GM19372 (cell line): Measurements from ENCODE around the gene PHGDH.
A peak's percentile ranks its signal among the peaks of the same experiment; 100 is the strongest.

Experiments
- ATAC-seq: cut with Tn5 transposase; IDR thresholded peaks from one replicate; pipeline ENCODE4 v1.9.1; 2021; ENCODE audit warnings: mild to moderate bottlenecking, low read depth, moderate library complexity; ENCODE audit not compliant: unreplicated experiment

The PHGDH gene

DNA sequence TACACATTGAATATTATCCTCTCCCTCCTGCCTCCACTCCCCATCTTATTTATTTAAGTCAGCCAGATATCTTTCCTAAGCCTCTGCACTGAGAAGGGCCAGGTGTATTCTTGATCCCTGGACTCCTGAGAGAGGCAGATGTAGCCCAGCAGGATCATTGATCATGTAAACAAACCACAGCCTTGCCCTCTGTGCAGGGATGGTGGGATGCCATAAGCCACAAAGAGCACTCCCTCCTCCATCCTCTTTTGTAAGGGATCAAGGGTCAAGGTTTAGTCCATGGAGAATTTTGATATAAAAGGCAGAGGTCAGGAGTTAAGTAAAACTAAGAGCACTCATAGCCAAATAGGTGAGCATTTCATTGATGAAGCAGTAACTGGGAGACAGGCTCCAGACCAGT, 17.3 kb downstream of the PHGDH start:
- ATAC-seq, result no peak

GRCh38 chr1:119731060-119731459, 19.3 kb downstream of the PHGDH start:
- no peak for ATAC-seq

DNA sequence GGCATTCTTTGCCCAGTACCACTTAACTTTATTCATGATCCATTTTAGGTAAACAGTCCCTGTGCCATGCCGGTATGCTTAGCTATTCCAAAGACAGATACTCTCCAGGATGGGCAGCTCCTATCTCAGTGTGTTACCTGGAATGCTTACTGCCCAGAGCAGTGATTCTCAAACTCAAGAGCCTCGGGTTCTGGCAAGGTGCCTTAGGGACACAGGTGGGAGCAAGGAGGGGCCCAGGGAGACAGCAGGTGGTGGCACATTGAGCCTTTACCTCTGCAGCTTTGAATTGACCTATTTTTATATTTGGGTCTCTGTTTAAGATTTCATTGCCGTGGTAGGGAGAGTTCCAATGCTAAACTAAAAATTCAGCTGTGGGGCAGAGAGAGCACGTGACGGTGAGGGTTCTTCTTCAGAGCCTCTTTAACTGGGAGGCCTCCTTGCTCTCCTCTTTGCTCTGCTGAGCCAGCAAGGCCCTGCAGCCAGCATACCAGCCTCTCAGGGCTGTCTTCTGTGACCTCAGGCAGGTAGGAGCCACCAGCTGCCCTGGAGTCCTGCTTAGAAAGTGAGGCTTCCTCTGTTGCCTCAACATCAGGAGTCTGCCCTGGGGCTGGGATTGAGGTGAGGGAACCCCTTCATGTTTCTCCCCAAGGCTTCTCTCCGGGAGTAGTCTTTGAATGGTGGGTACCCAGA, 20.2 kb downstream of the PHGDH start:
- ATAC-seq, result no peak

- no peak for ATAC-seq
Measured at GRCh38 chr1:119732465-119733168, 20.9 kb downstream of the PHGDH start.

DNA sequence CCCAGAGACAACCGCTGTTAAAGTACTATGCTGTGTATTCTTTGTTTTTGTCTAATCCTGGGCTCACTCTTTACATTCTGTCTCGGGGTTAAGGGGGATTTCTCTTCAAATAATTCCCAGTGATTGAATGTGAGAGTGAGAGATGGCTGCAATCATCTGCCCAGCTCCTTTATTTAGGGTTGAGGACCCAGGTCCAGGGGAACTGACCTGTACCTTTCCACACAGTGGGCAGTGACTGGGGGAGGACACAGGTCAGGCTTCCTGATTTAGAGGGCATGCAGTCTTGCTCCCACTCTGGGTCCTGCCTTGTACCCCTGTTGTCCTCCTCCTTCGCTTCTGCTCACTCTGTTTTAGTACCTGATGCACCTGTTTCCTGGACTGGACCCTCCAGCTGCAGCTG, 22.0 kb downstream of the PHGDH start:
- ATAC-seq, result no peak

- ATAC-seq, result no peak
Measured at GRCh38 chr1:119735217-119735616, 23.5 kb downstream of the PHGDH start.

DNA sequence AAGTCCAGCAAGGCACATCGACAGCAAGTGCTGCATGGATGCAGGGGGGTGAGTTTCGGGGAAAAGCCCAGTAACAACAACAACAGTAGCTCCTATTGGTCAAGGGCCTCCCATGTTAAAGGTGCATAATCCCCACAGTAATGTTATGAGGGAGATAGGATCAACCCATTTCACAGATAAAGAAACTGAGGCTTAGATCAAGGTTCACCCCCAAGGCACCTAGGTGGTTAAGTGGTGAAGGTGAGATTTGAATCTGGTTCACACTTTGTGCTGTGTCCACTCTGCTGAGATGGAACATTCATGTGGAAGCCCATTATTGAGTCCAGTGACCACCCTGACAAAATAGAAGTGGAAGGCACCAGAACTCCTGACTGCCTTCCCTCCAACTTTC, 24.9 kb downstream of the PHGDH start:
- no peak for ATAC-seq

DNA sequence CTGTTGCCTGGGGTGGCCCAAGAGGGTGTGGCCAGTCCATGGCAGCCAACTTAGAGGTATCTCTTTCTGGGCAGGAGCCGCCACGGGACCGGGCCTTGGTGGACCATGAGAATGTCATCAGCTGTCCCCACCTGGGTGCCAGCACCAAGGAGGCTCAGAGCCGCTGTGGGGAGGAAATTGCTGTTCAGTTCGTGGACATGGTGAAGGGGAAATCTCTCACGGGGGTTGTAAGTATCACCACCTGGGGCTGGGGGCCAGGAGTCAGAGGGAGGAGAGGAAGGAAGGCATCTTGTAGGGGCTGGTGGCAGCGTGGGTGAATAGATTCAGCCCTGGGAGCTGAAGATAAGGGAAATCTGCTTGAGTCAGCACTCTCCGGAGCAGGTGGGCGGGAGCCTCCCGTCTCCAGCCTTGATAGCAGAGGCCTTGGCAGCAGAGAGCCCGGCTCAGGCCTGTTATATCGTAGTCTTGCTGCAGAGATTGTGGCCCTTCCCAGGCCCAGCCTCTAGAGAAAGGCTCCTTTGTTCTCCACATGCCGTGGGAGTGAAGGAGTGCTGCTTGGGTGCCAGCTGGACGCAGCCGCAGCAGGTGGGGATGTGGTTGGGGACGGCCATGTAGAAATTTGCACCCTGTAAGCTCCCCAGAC, 25.4 kb downstream of the PHGDH start:
- no peak for ATAC-seq

- no peak for ATAC-seq
Measured at GRCh38 chr1:119738100-119738720, 26.5 kb downstream of the PHGDH start.

DNA sequence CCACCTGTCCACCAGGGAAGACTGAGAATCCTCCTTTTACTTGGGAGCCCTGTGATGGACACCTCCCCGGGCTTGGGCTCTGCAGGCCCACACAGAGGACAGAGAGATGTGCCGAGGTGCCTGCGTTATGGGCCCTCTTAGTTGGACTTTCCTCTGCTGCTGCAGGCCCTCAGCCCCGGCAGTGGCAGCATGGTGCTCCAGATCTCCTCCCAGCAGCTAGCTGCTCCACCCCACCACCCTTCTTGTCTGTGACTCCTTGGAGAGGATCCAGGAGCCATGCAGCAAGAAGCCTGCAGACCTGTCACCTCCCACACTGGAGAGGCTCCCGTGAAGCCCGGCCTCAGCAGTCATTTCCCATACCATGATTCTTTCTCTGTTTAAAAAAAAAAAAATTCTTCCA, 27.4 kb downstream of the PHGDH start:
- no peak for ATAC-seq

GRCh38 chr1:119740261-119740660, 28.5 kb downstream of the PHGDH start:
- no peak for ATAC-seq

GRCh38 chr1:119740896-119741780, 29.4 kb downstream of the PHGDH start:
- ATAC-seq, result no peak

GRCh38 chr1:119742202-119742601, 30.5 kb downstream of the PHGDH start:
- no peak for ATAC-seq

DNA sequence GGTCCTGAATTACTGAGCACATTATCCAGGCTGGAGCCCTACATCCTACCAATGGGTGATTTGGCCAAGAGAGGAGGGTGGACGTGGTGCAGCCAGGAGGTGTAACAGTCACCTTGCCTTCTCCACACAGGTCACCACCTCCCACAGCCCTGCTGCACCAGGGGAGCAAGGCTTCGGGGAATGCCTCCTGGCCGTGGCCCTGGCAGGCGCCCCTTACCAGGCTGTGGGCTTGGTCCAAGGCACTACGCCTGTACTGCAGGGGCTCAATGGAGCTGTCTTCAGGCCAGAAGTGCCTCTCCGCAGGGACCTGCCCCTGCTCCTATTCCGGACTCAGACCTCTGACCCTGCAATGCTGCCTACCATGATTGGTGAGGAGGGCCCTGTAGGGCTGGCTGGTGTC, 30.9 kb downstream of the PHGDH start:
- no peak for ATAC-seq

- no peak for ATAC-seq
Measured at GRCh38 chr1:119743308-119743707, 31.6 kb downstream of the PHGDH start.

- ATAC-seq, result peak; percentile 74
Measured at GRCh38 chr1:119743776-119744597, 32.3 kb downstream of the PHGDH start.

GRCh38 chr1:119744598-119744942, 32.8 kb downstream of the PHGDH start:
- no peak for ATAC-seq

DNA sequence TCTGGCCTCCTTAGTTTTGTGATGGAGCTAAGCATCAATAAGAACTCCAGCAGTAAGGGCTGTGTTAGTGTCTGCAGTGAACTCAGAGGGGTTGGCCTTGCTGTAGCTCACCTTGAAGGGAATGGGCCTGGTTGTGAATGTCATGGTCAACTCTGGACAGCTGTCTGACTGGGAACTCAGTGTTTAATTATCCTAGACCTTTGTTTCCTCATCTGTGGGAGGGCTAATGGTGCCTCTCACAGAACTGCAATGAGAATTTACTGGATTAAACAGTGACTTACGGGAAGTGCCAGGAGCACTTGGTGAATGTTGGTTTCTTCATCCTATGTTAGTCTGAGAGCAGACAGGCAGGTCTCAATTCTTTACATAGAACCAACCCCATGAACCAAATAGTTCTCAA, 33.3 kb downstream of the PHGDH start:
- ATAC-seq, result no peak

GRCh38 chr1:119747451-119747850, 35.7 kb downstream of the PHGDH start:
- no peak for ATAC-seq

- no peak for ATAC-seq
Measured at GRCh38 chr1:119748040-119748439, 36.3 kb downstream of the PHGDH start.
